Fibroblast of skin of left biceps (primary cell): ENCODE results near the gene PCDH8.
"Not testable (repeated sequence)": the region's sequence is repeated elsewhere in the genome, so short reads cannot be mapped to it uniquely, and the experiment has no call there.

Experiments used
- DNase-seq, 2 experiments: peaks; one replicate each; pipeline ENCODE4 v3.0.0-alpha.2; 2013; ENCODE audit warnings: low read depth in 2 of 2

Gene PCDH8

GRCh38 chr13:52827839-52828238 lies 20.6 kb downstream of the PCDH8 start:
- DNase-seq = no peak

- not testable (repeated sequence) for DNase-seq
These were observed 30.6 kb downstream of the PCDH8 start for GRCh38 chr13:52817886-52818285.

- DNase-seq = no peak
These were observed 33.1 kb downstream of the PCDH8 start for GRCh38 chr13:52815330-52815729.

- no peak for DNase-seq
These were observed 35.5 kb downstream of the PCDH8 start for GRCh38 chr13:52812941-52813340.

GRCh38 chr13:52811841-52812240 lies 36.6 kb downstream of the PCDH8 start:
- no peak for DNase-seq

GRCh38 chr13:52810526-52810925 lies 37.9 kb downstream of the PCDH8 start:
- DNase-seq = no peak

GRCh38 chr13:52810011-52810410 lies 38.4 kb downstream of the PCDH8 start:
- no peak for DNase-seq

GRCh38 chr13:52809310-52809769 lies 39.1 kb downstream of the PCDH8 start:
- DNase-seq = no peak

GRCh38 chr13:52808842-52809219 lies 39.6 kb downstream of the PCDH8 start:
- no peak for DNase-seq

GRCh38 chr13:52806029-52806428 lies 42.4 kb downstream of the PCDH8 start:
- DNase-seq = no peak

- no peak for DNase-seq
These were observed 44.2 kb downstream of the PCDH8 start for GRCh38 chr13:52804202-52804641.

- DNase-seq = no peak
These were observed 47.6 kb downstream of the PCDH8 start for GRCh38 chr13:52800856-52801255.

- no peak for DNase-seq
These were observed 49.5 kb downstream of the PCDH8 start for GRCh38 chr13:52798770-52799430.

- no peak for DNase-seq
These were observed 51.3 kb downstream of the PCDH8 start for GRCh38 chr13:52797176-52797575.

GRCh38 chr13:52794589-52794988 lies 53.9 kb downstream of the PCDH8 start:
- DNase-seq = no peak

GRCh38 chr13:52793515-52794061 lies 54.9 kb downstream of the PCDH8 start:
- DNase-seq = no peak
